LNCaP clone FGC (cell line): ENCODE data around the gene GABRD.

Experiments
- DNase-seq: peaks from one replicate; pipeline ENCODE4 v3.0.0-alpha.2; 2011; ENCODE audit warnings: low read depth
- H3K4me3 ChIP-seq: 2 replicates; pipeline ENCODE4 v1.5.1; 2011; ENCODE audit warnings: mild to moderate bottlenecking, low read depth, low read length, control low read depth
- TF ChIP-seq, protein P1 (sequence below): IDR thresholded peaks from 2 replicates; pipeline ENCODE4 v1.5.1; 2012; ENCODE audit warnings: mild to moderate bottlenecking; ENCODE audit not compliant: control insufficient read depth, insufficient read depth; ENCODE audit errors: extremely low read depth

Gene GABRD

DNA sequence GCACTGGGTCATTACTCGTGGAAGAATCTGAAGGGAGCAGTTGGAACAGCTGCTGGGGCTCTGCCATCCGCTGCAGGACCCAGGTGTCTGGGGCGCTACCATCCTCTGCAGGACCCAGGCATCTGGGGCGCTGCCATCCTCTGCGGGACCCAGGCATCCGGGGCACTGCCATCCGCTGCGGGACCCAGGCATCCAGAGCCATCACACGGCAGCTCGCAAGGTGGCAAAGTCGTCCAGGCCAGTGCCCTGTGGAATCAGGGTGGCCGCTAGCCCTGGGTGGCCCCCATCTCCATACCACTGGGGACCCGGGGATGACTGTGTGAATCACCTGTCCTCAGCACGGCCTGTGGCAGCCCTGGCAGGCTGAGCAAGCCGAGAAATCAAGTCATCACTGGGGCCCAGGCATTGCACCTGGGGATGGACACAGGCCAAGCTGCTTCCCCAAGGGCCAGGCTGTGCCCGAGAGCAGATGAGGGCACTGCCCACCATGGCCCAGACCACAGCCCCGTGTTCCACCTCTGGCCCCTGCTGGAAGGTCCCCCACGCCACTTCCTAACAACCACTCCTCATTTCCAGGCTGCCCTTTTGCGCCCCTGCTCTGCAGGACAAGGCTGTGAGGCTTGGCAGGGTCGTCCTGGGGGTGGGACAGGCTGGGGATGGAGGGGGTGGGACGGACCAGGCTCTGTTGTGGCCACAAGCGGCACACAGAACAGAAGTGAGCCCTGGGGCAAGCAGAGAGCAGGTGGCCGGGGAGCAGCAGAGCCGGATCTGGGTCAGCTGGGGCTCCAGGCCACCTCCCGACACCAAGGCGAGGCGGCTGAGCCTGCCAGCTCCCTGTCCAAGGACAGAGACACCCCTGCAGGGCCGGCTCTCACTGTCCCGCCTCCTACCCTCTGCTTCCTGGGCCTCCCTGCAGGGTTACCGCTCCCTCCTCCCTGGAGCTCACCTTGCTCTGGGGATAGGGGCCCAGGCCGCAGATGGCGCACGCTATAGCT lies 12.7 kb downstream of the GABRD start:
- DNase-seq = no peak

DNA sequence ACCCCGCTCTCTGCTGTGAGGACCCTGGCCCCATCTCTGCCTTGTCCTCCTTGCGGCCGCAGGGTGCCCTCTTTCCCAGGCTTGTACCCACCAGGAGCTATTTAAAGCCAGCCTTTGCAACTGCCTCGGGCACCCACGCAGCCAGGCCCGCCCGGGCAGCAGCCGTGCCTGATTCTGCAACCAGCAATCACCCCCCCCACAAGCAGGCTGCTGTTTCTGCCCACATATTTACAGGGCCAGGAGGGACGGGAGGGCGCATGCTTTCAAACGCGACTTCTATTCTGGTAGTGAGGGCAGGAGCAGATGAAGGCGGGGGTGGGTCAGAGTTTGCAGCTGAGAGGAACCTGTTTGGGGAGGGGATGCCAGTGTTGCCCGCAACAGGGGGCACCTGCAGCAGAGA lies 13.6 kb downstream of the GABRD start:
- DNase-seq = no peak
- no peak overlapping the region for H3K4me3 ChIP-seq
- TF ChIP-seq, protein P1, sequence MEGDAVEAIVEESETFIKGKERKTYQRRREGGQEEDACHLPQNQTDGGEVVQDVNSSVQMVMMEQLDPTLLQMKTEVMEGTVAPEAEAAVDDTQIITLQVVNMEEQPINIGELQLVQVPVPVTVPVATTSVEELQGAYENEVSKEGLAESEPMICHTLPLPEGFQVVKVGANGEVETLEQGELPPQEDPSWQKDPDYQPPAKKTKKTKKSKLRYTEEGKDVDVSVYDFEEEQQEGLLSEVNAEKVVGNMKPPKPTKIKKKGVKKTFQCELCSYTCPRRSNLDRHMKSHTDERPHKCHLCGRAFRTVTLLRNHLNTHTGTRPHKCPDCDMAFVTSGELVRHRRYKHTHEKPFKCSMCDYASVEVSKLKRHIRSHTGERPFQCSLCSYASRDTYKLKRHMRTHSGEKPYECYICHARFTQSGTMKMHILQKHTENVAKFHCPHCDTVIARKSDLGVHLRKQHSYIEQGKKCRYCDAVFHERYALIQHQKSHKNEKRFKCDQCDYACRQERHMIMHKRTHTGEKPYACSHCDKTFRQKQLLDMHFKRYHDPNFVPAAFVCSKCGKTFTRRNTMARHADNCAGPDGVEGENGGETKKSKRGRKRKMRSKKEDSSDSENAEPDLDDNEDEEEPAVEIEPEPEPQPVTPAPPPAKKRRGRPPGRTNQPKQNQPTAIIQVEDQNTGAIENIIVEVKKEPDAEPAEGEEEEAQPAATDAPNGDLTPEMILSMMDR = no peak

More for the DNA sequence above, 12.7 kb downstream of the GABRD start:
- no peak overlapping the region for H3K4me3 ChIP-seq
- TF ChIP-seq, protein P1 = no peak

DNA sequence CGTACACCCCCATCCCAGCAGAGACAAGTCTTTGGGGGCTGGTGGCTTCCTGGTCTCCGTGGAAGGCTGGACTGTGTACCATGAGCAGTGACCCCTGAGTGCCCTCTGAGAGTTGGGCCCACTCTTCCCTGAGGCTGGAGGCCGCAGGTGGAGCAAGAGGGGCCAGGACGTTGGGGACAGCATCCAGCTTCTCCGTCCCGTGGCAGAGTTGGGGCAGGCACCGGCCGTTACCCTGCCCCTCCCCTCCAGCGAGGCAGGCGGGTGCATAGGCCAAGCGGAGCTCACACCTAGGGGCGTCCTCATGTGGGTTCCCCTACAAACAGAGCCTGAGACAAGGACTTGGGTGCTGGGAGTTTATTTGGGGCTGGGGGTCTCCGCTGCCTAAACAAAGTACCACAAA lies 14.0 kb downstream of the GABRD start:
- TF ChIP-seq, protein P1 = no peak
- no peak overlapping the region for H3K4me3 ChIP-seq
- DNase-seq = no peak

DNA sequence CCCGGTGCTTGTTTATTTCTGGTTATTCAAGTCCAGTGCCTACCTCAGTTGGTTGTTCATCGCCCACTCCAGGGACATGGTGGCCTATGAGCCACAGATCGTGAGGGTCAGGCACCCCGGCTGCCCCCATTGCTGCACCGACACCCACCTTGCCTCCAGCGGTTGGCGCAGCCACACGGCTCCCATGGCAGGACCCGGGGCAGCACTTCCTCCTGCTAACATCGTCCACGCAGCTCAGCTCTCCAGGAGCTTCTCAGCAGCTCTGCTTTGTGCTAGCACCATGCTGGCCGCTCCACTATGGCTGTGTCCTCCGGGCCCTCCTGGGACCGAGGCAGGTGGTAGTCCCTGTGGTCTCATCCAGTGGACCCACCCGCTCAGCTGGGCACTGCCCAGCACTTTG lies 17.1 kb downstream of the GABRD start:
- no peak for DNase-seq
- TF ChIP-seq, protein P1 = no peak

DNA sequence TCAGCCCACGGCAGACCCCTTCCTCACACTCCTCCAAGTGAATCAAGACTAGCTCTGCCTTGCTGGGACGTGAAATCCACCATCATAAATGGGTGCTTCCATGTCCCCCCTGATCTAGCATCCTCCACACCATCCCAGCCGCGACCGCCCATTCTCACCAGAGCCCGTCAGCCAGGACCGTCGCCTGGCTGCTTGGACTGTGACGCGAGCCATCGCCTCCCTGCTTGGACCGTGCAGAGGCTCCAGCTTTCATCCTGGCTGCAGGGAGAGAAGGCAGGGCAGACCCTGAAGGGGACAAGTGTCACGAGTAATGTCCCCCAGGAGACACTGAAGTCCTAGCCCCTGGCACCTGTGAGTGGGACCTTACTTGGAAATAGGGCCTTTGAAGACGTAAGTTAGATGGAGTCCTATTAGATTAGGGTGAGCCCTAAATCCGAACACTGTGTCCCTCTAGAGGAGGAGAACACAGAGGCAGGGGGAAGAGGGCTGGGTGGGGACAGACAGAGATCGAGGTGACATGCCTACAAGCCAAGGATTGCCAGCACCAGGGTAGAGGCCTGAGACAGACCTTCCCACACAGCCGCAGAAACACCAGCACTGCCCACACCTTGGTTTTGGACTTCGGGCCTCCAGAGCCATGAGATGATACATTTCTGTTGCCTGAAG lies 18.3 kb downstream of the GABRD start:
- DNase-seq = no peak
- TF ChIP-seq, protein P1 = no peak
- H3K4me3 ChIP-seq = no peak overlapping the region

More for the DNA sequence above, 17.1 kb downstream of the GABRD start:
- no peak overlapping the region for H3K4me3 ChIP-seq

DNA sequence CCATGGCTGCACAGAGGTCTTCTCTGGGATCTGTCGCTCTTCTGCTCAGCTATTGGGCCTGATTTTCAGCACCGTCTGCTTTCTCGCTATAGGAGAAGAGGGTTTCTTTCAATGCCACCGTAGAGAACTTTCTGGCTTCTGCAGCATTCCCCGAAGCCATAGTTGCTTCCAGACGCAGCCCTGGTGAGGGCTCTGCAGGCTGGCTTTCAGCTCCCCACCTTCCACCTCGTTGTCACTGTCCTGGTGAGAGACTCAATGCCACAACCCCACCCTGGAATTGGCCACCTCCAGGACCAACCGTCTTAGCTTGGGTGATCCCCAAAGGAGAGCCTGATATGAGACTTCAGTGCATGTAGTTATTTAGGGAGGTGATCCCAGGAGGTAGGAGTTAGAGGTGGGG lies 19.1 kb downstream of the GABRD start:
- TF ChIP-seq, protein P1 = no peak
- H3K4me3 ChIP-seq = no peak overlapping the region
- no peak for DNase-seq
